HG03066 (cell line): Measurements from ENCODE around the gene ZNF592.

Source experiments
- ATAC-seq: cut with Tn5 transposase; IDR thresholded peaks from one replicate; pipeline ENCODE4 v1.9.1; 2021; ENCODE audit warnings: low read depth; ENCODE audit not compliant: unreplicated experiment

ZNF592 gene

DNA sequence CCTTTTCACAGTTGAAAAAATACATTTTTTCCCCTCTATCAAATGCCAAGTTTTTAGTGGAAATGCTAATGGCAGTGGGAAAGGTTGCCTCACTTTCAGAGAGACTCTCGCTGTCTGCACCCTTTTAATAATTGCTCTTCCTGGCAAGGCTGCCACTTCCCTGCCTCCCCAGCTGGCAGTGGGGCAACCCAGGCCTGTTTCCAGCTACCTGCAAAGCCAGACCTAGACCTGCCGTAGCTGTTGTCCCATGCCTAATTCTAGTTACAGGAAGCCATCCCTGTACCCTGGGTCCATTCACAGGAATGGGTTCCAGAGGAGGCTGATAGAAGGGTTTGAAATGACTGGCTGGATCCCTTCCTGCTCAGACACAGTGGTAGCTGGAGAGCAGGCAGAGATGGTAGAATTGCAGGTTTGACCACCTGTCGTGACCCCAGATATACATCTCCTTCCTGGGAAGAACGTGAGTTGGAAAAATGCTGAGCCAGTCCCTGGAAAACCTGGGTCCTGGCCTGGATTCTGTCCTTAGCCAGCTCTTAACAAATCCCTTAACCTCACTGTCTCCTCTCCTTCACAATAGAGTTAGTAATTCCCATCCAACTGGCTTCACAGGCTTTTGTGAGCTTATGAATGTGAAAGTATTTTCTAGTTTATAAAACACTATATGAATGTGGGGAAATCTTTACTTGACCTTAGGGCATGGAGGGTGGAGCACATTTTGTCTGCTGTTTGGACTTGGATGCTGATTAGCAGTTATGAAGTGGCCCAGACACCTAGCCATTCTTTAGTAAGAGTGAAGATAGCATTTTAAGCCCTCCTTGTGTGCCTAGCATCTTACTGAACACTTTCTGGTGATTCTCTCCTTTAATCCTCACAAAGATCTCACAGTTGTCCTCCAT is 55.9 kb downstream of the ZNF592 start:
- no peak for ATAC-seq

DNA sequence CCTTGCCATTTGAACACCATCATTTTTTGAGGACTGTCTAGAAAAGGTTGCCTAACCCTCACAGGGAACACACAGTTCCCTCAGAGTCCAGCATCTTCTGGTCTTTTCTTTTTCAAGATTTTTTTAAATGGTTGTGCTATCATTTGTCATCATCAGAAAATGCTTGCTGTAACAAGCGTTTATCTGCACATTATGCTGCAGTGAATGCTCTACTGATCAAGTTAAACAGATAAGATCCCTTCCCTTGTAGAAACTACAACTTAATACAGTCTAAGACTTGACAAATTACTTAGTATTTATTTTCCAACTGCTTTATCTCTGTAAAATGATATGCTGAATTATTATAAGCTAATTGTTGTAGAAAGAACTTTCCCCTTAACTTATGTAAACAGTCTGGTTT is 56.8 kb downstream of the ZNF592 start:
- ATAC-seq, result no peak

DNA sequence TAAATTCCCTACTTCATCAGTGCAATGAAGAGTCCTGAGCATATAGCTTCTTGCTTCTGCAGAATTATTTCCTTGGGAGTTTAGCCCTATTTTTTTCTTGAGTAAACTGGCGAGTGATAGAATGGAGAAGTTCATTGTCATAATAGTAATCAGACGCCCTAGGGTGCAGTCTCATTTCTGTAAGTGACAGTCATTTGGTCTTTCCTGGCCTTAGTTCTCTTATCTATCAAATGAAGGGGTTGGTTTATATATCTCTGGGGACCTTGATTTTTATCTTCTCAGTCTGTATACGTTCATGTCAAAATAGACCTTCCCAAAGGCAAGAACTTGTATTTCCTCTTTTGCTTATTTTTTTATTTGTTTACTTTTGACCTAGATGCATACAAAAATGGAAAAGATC is 58.8 kb downstream of the ZNF592 start:
- no peak for ATAC-seq

DNA sequence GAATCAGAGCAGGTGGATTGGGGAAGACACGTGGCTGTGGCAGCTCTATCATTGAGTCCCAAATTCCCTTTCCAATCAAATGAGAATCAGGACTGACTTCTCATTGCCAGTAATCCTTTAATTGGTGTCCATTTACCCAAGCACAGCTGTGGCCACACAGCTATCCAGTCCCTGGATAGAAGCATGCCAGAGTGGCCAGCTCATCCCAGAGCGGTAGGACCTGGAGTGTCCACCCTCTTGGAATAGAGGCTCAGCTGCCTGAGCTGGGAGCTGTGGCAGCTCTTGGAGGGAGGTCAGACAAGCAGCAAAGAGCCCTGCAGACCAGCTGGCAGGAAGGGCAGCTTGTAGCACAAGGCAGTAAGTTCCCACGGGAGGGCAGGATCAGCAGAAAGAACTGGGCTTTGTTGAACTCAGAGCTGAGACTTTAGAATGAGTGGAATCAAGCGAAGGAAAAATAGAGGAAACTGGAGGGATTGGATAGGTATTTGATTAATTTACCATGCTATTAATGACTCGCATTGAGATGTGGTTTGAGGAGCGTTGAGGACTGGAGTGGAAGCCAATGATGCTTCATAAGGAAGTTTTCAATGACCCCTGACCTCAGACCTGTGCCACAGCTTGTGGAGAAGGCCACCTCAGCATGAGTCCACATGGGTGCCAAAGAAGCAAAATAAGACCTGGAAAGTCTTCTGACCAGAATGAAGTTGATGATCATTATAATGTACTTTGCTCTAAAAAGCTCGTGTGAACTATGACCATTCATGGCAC is 61.9 kb downstream of the ZNF592 start:
- ATAC-seq, result no peak

DNA sequence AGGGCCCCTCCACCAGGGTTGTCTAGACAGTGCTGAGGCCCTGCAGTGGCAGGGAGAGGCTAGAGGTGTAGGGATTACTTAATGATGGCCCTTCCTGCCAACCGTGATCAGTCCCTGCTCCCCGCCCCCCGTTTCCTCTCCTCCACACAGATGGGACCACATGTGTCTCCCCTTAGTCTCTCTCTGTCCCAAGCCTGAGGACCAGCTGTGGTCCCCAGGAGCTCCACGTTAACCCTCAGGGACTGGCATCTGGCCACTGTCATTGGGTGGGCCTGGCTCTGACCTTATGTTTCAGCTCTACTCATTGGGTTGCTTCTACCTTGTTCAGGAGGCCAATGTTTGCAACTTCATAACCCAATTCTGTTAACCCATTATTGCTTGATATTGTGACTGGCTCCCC is 62.8 kb downstream of the ZNF592 start:
- ATAC-seq, result no peak

DNA sequence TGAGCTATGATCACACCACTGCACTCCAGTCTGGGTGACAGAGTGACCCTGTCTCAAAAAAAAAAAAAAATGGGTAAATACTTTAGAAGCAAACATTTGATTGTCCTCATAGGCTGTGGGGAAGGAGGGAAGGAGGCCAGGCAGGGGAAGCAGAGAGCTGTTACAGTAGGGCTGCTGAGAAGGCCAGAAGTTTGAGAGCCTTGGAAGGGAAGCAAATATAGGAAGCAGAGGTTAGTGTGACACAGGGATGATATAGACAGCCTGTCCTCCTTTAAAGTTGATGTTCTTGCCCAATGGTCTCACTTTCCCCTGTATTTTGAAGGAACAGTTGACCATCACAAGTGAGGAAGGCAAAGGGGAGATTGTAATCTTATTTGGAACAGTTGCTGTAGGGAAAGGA is 63.4 kb downstream of the ZNF592 start:
- no peak for ATAC-seq

DNA sequence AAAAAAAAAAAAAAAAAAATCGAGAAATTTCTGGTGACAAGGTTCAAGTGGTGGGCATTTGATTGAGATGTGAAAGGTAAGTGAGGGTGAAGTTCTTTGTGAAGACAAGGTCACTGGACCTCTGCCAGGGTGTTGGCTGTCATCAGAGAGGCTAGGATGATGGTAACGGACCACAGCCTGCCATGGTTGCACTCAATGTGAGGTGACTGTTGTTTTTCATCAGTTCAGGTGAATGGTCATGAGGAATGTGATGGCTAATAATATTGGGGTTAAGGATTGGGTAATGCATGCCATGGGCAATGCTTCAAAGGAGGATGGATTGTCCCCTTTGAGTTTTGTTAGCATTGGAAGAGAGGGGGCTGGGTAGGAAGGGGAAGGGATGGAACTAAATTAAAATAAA is 64.5 kb downstream of the ZNF592 start:
- ATAC-seq, result no peak

DNA sequence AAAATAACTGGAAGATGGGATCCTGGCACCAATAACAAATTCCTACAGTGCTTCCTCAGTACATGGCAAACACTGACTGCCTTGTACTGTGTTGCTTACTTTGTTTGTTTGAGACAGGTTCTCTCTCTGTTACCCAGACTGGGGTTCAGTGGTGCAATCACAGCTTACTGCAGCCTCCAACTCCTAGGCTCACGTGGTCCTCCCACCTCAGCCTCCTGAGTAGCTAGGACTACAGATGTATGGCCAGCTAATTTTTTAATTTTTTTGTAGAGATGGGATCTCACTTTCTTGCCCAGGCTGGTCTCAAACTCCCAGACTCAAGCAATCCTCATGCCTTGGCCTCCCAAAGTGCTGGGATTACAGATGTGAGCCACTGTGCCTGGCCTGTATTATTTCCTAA is 65.0 kb downstream of the ZNF592 start:
- ATAC-seq, result no peak

DNA sequence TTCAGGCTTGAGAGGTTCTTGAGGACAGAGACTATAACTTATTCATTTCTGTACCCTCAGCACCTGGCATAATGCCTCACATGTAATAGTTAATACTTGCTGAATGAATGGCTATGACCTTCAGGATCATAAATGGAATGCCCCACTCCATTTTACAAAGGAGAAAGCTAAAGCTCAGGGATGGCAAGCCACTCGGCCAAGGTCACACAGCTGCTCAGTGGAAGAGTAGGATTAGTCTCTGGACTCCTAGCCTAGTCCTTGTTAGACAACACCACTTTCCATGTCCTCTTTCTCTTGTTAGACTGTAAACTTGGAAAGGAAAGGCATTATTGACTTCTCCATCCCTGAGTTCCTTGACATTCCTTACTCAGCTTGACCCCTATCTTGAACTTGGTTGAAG is 65.5 kb downstream of the ZNF592 start:
- ATAC-seq, result no peak

DNA sequence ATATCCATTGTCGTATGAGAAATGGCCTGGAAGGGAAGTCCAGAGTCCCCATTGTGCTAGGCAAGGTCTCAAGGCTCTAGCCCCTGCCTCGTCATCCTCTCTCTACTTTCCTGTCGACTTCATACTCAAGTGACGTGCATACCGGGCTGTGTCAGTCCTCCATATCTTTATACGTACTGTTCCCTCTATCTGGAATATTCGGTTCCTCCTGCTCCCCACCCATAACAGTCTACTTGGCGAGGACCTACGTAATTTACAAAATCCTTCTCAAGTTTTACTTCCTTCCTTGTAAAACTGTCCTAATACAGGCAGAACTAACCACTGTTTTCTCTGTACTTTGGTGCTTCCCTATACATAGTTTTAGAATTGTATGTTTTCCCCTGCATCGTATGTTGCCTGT is 66.5 kb downstream of the ZNF592 start:
- no peak for ATAC-seq

DNA sequence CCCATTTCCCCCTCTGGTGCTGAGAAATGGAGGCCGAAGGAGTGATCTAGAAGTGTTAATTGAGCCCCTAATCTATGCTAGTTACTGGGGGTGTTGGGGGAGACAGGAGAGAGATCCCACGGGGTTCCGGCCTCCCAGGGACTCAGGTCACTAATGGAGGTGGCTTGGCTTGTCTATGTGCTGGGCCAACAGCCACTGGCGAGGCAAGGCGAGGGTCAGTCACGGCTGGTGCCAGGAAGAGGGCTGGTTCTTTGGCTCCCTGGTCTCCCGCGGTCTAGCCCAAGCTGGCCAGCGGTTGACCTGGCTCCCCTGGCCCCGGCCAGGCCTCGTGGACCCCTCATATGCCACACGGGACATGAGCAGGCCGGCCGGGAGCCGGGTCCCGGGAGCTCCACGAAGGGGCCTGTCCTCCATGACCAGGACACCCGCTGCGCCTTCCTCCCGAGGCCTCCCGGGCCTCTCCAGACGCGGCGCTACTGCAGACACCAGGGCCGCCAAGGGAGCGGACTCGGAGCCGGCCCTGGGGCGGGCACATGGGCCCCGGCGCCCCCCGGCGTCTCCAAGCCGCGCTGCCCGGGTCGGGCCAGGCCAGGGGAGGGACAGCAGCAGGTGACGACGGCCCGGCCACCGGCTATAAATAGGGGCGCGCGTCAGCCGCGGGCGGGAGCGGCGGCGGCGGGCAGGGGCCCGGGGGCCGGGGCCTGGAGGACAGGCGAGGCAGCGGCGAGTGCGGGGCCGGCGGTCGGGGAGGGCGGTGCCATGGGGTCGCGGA is 68.5 kb downstream of the ZNF592 start, which contains the start of gene ALPK3:
TSS of gene ALPK3 (plus strand) at position 663 of the 772 bp plus-strand sequence. CDS start at position 760, 97 bp downstream.
- ATAC-seq, result no peak

DNA sequence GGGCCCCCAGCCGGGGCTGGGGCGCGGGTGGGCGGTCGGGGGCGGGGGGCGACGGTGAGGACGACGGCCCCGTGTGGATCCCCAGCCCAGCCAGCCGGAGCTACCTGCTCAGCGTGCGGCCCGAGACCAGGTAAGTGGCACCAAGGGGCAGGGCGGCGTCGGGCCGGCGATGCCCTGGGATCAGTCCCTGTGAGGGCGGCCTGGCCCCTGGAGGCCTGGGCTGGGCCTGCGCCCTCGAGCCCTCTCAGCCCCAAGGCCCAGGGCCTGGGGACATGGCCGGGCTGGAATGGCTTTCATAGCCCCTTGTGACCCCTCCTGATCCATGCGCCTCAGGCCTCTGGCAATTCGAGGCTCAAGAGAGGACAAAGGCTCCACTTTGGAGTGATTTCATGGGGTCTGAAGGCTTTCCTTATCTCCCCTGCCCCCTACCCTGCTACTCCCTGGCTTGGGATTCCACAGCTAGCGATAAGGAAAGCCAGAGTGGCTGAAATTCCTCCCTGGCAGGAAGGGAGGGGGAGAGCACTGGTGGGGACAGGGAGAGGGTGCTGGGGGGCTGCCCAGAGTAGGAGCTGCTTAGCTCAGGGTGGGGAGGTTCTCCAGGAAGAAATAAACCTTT is 69.2 kb downstream of the ZNF592 start:
- no peak for ATAC-seq

DNA sequence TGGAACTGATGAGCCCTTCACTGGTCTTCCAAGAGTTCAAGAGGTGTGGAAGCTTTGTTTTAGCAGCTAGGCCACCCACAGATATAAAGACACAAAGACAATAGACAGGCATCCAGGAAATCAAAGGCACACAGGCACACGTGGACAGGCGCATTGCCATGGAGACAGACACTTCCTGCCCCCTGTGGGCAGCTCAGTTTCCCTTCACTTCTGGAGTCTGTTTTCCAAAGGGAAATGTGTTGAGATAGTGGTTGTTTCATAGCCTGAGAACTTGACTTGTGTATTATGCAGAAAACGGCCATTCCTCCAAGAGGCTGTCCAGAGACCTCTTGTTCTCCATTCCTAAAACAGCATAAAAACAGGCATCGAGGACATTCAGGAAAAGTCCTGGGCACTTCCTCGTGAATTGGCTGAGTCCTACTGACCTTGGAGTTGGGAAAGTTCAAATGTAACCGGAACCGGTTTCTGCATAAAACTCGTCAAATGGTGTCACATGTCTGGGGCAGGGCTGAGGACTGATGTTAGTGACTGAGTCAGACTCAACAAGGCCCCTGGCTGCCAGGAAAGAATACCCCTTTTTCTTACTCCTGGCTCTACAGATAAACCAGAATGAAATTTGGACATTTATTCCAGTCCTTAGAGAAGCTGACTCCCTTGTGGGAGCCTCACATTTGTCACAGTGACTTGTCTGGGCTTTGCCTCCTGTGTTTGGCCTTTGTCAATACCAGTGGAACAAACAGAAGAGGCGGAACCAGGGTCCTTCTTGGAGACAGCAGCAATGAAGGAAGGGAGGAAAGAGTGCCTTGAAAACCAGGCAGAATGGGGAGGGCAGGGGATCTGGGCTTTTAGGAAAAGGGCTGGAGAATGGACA is 70.1 kb downstream of the ZNF592 start:
- ATAC-seq, result no peak

DNA sequence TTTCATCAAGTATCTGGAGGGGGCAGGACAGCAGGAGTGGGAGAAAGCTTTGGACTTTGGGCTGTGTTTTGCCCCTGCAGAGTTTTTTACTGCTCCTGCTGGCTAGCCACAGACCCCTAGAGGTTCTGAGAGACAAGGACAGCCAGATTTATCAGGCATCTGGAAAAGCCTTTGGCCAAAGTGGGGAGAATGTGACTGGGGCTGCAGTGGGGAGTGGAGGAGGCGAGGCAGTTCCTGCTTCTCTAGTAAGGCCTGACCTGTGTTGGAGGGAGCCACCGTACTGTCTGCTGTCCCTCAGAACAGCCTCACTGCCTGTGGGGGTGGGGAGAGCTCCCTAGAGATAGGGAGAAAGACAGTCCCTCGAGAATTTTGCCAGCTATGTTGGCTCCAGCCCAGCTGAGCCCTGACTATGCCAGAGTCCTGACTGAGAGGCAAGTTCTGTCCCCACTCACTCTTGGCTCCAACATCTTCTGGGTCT is 70.9 kb downstream of the ZNF592 start:
- ATAC-seq, result no peak

DNA sequence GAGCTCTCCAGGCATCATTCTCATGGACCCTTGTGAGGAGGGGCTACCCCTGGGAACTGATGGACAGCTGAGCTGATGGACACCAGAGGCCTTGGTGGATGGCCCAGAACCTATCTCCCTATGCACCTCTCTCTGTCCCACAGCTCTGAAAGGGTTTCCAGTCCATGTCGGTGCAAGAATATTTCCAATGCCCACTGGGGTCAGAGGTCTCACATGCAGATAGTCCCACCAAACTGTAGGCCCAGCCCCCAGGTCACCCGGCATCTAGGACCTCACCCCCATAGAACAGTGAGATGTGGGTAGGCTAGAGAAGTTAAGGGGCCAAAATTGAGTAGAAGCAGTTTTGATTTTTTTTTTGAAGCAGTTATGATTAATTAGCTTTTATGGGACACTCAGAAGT is 71.4 kb downstream of the ZNF592 start:
- no peak for ATAC-seq

DNA sequence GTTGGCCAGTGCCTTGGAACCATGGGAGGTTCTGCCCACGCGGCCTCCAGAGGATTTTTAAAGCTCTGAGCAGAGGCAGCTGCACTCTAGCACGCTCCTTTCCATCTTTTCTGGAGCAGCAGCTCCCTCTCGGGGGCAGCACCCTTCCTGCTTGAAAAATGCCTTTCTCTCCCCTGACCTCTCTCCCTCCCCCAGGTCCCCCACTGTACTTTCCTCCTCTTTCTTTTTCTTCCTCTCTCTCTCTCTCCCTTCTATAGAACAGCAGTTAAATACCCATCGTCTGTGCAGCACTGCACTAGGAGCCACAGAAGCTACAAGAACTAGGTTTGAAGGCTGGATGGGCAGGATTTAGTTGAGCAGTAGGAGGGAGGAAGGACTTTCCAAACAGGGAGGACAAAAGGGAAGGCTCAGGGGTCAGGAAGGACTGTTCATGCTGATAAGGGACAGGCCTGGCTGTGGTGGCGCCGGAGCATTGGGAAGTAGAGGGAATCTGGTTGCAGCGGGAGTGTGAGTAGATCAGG is 73.2 kb downstream of the ZNF592 start:
- ATAC-seq, result no peak

DNA sequence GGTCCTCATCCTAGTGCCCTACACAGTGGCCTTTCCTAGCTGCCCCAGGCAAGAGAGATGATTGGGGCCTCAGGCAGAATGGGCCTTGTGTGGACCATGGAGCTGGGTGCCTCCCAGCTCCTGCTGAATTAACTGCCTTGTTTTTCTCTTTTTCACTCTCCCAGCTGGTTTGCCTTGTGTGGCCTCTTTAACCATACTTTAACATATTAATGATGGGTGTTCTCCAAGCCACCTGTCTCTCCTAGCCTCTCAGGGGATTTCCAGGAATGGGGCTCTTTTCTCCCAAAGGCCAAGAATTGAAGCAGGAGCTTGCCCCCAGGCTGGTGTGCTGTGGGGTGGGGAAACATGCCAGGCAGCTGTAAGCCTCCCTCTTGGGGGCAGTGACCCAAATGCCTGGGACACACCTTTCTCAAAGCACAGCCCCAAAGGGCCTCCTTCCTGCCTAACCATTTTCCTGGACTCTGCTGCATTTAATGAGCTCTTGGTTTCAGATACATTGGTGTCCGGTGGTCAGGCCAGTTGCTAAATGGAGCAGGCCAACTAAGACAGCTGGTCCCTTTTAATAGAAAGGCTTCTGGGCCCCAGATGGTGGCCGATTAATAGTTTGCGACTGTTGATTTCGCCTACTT is 74.4 kb downstream of the ZNF592 start:
- no peak for ATAC-seq

DNA sequence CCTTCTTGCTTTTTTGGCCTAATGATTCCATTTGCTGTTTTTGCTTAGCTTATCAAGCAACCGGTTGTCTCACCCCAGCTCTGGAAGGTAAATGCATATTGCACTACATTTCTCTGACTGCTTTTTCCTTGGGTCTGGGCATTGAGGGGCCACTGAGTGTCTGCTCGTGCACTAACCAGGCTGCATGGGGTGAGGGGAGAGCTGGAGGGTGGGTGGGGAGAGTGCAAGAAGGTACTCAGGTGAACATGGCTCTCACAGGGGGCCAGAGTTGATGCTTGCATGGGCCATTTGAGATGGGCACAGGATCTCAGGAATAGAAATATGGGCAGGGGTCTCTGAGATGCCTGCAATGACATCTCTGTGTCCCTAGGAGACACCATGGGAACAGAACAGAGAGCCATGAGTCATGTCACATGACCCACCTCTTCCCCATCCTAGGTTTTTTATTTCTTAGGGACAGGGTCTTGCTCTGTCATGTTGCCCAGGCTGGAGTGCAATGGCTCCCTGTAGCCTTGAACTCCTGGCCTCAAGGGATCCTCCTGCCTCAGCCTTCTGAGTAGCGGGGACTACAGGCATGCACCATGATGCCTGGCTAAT is 75.0 kb downstream of the ZNF592 start:
- ATAC-seq, result no peak
